Fibroblast of lung (primary cell): ENCODE measurements around the gene OCA2.

Experiments used
- CTCF ChIP-seq, 2 donors: IDR thresholded peaks in 1 of 2; conservative IDR thresholded peaks in 1 of 2; 1 replicate in 1 of 2; 2 replicates in 1 of 2; pipeline ENCODE4 v1.5.1; 2011 to 2012; ENCODE audit warnings: low read length in 2 of 2, control low read depth in 1 of 2, inconsistent platforms in 1 of 2, low read depth in 1 of 2, mild to moderate bottlenecking in 1 of 2
- EZH2 ChIP-seq: IDR thresholded peaks from 2 replicates; pipeline ENCODE4 v1.5.1; 2012; ENCODE audit warnings: low read length, control low read depth, mild to moderate bottlenecking; ENCODE audit errors: missing control alignments

GRCh38 chr15:27798807-27799206 is 300.3 kb downstream of the OCA2 start:
- TF ChIP-seq EZH2: no peak
- TF ChIP-seq CTCF (conservative IDR thresholded peaks at IDR 0.05 in 1 of 2, IDR thresholded peaks at IDR 0.05 in 1 of 2; ENCODE audit: low read depth in 1 of 2, low read length in 2 of 2): no peak
